HG02938 (cell line): Measurements from ENCODE around the gene TLR1.

ENCODE experiments used
- ATAC-seq: cut with Tn5 transposase; IDR thresholded peaks from one replicate; pipeline ENCODE4 v1.9.1; 2021; ENCODE audit warnings: mild to moderate bottlenecking, moderate library complexity; ENCODE audit not compliant: unreplicated experiment

TLR1 gene, protein sequence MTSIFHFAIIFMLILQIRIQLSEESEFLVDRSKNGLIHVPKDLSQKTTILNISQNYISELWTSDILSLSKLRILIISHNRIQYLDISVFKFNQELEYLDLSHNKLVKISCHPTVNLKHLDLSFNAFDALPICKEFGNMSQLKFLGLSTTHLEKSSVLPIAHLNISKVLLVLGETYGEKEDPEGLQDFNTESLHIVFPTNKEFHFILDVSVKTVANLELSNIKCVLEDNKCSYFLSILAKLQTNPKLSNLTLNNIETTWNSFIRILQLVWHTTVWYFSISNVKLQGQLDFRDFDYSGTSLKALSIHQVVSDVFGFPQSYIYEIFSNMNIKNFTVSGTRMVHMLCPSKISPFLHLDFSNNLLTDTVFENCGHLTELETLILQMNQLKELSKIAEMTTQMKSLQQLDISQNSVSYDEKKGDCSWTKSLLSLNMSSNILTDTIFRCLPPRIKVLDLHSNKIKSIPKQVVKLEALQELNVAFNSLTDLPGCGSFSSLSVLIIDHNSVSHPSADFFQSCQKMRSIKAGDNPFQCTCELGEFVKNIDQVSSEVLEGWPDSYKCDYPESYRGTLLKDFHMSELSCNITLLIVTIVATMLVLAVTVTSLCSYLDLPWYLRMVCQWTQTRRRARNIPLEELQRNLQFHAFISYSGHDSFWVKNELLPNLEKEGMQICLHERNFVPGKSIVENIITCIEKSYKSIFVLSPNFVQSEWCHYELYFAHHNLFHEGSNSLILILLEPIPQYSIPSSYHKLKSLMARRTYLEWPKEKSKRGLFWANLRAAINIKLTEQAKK

DNA sequence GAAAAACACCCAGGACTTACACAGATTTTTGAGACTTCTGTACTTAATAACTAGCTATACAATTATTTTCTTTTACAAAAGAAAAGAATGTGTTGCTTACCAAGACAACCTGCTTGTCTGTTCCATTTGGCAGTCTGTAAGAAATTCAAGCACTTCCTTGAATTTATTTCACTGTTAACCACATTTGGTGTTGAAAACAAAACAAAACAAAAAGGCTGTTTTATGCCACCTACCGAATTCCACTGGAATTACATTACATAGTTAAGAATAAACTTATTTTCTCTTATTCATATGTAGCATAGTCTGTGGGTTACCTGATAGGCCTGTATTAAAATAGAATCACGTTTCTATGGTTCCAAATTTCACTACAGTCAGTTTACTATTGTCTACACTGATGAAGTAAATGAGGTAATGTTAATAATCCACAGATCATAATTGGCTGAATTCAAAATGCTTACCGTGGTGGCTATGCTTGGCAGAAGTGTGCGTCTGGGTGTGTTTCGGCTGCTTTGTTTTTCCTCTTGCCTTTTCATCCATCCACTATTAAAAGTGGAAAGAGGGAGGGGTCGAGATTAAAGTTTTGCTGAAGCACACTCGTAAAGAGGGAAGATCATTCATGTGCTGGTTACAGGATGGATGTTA is at the start of gene TLR1:
Gene TLR1 (minus strand): TSS at position 138 of the 642 bp plus-strand sequence. CDS start 5,960 bp downstream, outside the sequence.
- ATAC-seq = peak; percentile 33

DNA sequence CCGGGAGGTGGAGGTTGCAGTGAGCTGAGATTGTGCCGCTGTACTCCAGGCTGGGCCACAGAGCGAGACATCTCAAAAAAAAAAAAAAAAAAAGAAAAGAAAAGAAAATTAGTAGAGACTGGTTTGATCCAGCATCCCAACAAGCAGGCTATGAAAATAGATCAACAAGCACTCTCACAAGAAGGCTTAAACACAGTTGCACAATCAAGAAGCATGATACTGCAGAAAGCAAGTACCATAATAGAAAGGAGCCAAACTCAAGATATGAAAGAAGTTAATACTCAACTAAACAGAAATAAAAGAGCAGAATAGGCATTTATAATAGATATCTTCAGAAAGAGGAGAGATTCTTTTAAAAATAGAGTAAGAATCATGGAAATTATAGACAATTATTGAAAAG is 41.4 kb upstream of the TLR1 start:
- ATAC-seq = no peak

DNA sequence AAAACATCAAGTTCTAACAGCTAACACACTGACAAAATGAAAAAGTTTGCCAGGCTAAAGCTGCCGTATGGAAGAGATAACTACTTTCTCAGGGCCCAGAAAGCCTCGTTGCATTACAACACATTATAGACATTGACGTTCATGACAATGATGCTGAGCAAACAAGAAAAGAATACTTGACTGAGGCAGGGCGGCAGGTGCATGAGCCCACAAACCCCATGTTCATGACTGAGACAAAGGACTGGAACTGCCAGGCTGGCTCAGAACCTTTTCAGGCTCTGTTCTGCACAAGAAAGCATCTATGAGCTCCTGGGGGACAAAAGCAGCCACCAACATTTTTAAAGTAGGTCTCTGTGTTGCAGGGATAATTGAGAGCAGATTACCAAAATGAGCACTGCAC is 38.4 kb upstream of the TLR1 start:
- no peak for ATAC-seq

DNA sequence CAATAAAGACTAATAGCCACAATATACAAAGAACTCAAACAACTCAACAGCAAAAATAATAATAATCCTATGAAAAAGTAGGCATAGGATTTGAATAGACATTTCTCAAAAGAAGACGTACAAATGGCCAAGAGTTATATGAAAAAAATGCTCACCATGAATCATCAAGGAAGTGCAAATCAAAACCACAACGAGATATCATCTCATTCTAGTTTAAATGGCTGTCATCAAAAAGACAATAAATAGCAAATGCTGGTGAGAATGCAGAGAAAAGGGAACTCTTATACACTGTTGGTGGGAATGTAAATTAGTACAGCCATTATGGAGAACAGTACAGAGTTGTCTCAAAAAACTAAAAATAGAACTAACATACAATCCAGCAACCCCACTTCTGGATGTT is 33.3 kb upstream of the TLR1 start:
- ATAC-seq = no peak

DNA sequence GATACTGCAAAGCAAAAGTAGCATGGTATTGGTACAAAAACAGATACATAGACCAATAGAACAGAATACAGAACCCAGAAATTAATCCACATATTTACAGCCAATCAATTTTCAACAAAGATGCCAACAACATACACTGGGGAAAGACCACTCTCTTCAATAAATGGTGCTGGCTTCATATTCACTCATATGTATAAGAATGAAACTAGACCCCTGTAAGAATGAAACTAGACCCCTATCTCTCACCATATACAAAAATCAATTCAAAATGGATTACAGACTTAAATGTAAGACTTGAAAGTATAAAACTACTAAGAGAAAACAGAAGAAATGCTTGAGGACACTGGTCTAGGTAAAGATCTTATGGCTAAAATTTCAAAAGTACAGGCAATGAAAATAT is 32.7 kb upstream of the TLR1 start:
- ATAC-seq = no peak

DNA sequence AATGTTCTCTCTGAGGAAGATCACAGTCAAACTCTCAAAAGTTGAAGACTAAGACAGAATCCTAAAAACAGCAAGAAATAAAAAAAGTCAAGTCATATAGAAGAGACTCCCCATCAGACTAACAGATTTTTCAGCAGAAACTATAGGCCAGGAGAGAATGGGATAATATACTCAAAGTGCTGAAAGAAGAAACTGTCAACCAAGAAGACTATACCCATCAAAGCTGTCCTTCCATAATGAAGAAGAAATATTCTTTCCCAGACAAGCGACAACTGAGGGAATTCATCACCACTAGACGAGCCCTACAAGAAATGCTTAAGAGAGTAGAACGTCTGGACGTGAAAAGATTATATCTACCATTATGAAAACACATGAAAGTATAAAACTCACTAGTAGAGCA is 30.0 kb upstream of the TLR1 start:
- no peak for ATAC-seq

DNA sequence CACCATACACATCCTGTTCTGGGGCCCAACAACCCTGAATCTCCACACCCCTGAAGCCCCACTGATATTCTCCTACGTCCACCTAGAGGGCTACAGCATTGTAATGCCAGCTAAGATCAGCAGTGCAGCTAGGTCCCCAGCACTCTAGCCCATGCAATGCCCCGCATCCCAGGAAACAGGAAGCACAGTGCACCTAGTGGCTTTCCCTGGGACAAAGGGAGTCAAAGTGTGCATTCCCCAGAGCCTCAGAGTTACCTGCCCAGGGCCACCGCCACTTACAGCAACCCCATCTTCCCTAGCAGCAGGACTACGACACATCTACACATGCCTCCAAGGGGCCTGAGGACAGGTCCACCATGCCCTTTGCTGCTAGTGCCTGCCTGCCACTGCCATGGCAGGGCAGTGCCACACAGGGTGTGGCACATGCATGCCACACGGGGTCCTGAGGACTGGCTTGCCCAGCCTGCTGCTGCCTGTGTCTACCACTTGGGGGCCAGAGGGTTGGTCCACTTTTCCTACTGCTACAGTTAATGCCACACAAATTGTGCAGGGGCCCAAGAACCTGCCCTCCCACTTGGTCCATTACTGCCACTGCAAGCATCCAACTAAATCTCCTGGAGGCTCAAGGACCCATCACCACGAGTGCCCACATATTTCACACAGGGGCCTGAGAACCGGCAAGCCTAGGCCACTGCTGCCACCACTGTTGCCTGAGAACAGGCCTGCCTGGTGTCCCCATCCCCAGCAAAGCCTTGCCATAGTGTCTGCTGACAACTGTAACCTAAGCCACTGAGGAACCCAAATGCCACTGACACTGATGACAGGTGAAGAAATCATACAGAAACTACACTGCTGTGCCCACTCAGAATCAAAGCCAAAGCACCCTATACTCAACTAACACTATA is 28.3 kb upstream of the TLR1 start:
- ATAC-seq = no peak

DNA sequence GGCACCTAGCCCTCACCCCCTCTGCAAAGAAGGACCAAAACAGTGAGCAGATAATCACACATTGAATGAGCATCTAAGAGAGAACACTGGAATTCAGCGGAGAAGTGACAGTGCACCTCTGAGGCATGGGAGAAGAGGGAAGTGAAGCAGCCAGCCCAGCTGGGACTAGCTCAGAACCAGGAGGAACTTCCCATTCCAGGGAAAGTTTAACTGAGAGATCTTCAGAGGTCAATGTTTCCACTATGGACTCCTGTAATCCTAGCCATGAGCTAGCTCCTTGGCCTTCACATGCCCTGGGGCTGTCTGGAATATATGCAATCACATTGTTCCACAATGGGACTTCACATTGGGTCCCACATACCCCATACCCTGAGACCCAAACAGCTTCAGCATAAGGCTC is 27.6 kb upstream of the TLR1 start:
- ATAC-seq = no peak

DNA sequence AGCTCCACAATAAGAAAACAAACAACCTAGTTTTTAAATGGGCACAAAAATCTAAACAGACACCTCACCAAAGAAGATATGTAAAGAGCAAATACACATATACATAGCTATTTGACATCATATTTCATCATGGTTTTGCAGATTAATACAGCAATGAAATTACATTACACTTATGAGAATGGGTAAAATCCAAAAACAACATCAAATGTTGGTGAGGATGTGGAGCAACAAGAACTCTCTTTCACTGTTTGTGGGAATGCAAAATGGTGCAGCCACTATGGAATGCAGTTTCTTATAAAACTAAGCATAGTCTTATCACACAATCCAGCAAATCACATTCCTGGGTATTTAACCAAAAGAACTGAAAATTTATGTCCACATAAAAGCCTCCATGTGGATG is 27.1 kb upstream of the TLR1 start:
- ATAC-seq = no peak

DNA sequence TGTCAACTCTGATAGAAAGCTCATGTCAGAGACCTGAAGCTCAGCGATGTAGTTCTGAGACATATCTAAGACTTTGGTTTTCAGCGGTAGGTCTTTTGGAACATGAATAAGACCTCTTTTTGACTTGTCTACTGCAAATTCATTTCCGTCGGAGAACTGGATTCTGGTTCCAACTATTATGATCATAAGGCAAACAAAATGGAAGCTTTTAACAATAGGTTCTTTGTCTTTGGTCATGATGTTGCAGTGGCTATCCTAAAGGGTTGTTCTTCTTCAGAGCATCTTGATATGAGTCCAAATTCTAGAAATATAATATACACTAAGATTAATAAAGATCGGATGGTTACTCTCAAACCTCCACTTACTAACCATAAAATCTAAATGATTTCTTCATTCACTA is 24.6 kb upstream of the TLR1 start:
- ATAC-seq = no peak

DNA sequence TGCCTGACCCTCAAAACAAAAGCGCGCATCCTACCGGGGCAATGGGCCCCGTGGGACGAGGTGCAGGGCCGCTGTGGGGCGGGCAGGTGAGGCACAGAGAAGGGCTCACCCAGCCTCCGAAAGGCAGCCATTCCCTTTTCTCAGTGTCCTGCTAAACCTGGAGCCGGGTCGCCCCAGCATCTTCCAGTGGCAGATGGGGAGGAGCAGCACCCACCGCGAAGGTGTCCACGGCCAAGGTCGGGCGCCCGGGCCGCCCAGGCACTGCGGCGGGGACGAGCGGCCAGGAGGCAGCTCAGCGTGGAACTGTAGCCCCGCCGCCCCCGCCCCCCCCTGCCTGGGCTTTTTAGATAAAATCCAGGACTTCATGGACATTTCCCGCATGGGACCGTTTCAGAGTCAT is 19.2 kb upstream of the TLR1 start:
- ATAC-seq = no peak

DNA sequence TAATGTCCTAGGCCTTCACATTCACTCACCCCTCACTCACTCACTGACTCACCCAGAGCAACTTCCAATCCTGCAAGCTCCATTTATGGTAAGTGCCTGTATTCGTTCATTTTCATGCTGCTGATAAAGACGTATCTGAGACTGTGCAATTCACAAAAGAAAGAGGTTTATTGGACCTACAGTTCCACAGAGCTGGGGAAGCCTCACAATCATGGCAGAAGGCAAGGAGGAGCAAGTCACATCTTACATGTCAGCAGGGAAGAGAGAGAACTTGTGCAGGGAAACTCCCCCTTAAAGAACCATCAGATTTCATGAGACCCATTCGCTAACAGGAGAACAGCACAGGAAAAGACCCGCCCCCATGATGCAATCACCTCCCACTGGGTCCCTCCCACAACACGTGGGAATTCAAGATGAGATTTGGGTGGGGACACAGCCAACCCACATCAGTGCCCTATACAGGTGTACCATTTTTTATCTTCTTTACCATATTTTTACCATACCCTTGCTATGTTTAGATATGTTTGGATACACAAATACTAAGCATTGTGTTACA is 18.2 kb upstream of the TLR1 start:
- ATAC-seq = no peak

DNA sequence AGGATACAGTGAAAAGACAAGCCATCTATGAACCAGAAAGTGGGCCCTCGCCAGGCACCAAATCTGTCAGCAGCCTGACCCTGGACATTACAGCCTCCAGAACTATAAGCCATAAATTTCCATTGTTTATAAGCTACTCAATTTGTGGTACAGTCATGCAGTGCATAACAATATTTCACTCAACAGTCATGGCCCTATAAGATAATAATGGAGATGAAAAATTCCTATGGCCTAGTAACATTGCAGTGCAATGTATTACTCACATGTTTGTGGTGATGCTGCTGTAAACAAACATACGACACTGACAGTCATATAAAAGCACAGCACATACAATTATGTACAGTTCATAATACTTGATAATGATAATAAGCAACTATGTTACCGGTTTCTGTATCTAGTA is 17.1 kb upstream of the TLR1 start:
- ATAC-seq = no peak

DNA sequence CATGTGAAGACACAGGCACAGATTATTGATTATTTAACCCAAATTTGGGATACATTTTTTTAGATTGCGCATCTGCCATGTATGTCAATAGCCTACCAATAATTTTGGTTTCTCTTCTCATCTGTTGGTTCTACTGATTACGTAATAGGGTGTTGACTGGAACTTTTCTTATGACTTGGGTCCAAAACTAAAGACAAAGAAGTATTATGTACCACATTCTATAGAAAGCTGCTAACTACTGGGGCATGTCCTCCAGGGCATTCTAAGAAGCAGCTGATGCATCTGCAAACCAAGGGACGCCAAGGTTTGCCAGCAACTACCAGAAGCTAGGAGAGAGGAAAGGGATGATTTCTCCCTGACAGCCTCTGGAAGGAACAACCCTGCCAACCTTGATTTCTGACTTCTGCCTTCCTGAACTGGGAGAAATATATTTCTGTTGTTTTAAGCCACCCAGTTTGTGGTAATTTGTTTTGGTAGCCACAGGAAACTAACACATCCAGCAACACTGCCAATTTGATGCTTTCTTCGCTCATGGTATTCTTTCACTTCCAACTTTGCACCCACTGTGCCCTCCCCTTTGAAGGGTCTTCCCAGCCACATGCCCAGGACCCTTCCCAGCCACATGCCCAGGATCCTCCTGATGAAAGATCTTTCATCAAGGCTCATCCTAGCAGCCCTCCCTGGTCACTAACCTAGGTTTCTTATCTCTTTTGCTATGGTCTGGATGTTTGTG is 15.9 kb upstream of the TLR1 start:
- peak; percentile 50 for ATAC-seq

DNA sequence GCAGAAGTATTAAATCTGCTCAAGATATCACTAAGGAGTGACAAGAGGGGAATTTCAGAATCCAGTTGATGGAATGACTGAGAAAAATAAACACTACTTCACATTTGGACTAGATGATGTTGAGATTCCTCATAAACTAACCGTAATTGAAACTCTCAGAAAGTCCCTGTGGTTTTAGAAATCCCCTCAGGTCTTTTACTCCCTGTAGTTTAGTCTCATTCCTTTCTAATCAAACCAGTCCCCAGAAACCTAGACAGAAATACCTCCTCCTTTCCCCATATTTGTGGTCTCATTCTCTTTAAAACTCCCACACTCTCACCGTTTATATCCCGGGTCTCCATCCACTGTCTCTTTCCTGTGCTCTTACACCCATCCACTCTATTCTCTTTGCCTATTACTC is 15.0 kb upstream of the TLR1 start:
- ATAC-seq = peak; percentile 14

DNA sequence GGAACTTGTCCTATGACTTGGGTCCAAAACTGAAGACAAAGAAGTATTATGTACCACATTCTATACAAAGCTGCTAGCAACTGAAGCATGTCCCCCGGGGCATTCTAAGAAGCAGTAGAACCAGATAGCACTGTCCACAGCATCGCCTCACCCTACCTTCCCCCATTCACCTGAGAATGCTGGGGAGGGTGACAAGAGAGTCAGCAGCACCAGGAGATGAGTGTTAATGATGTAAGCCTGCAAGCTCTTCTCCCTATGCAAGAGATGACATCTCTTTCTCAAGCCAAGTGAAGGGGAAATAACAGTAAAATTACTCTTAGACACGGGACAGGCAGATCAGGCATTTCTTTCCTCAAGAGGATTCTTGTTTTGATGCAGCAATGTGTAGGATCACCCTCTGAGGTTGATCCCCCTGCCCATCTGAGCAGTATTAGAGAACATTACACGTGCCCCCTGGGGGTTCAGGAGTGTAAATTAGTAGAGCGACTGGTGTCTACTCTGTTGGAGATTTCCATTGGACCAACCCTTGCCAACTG is 13.9 kb upstream of the TLR1 start:
- ATAC-seq = no peak

DNA sequence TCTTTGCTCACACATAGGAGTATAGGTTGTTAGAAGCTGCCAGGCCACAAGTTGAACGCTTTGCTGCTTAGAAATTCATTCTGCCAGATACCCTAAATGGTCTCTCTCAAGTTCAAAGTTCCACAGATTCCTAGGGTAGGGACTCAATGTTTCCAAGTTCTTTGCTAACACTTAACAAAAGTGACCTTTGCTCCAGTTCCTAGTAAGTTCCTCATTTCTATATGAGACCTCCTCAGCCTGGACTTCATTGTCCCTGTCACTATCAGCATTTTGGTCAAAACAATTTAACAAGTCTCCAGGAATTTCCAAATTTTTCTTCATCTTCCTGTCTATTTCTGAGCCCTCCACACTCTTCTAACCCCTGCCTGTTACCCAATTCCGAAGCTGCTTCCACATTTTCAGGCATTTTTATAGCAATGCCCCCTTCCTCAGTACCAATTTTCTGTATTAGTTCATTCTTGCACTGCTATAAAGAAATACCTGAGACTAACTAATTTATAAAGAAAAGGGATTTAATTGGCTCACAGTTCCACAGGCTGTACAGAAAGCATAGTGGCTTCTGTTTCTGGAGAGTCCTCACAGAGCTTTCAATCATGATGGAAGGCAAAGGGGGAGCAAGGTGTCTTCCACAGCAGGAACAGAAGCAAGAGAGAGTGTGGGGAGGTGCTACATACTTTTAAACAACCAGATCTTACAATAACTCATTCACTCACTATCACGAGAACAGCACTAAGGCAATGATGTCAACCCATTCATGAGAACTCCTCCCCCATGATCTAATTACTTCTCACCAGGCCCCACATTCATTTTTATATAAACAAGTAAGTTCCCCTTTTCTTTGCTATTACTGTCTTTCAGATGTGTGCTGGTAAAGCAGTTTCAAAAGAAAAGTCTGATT is 11.5 kb upstream of the TLR1 start:
- ATAC-seq = no peak

DNA sequence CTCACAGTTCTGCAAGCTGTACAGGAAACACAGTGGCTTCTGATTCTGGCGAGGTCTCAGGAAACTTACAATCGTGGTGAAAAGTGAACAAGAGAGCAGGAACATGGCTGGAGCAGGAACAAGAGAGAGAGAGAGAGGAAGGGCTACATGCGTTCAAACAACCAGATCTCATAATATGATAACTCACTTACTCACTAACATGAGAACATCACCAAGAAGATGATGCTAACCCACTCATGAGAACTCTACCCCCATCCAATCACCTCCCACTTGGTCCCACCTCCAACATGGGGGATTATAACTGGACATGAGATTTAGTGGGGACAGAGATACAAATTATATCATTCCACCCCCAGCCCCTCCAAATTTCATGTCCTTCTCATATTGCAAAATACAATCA is 9.8 kb upstream of the TLR1 start:
- ATAC-seq = no peak

DNA sequence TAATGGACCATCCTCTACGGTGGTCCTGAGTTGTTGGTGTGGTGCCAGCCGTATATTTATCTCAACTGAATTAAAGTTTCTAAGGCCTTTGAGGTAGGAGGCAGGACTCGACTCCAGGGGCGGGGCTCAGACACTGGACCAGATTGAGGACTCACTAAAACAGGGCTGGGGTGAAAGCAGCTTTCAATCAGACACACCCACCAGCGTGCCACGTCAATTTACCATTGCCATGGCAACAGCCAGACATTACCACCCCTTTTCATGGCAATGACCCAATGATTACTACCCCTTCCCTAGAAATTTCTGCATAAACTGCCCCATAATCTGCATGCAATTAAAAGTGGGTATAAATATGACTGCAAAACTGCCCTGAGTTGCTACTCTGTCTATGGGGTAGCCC is 6.7 kb upstream of the TLR1 start:
- ATAC-seq = no peak
